SK-N-SH (cell line): ENCODE results near the gene CHD2. TPM values are rescaled to one million over a fixed set of nuclear protein-coding genes. Genes with fewer than 3 reads are reported as not detected.

Experiments used
- CTCF ChIA-PET: fragments of 300-600, 350-600 bp; formaldehyde crosslinking; extraction: SDS; loops from one replicate; lab custom pipeline; 2021; lab: Yijun Ruan, JAX
- POLR2A ChIA-PET: fragments of 350-600 bp; sonication (Branson Sonifier 250); formaldehyde crosslinking; extraction: SDS; loops from one replicate; lab custom pipeline; 2020; ENCODE audit warnings: antibody characterized with exemption, inconsistent platforms; lab: Yijun Ruan, JAX
- DNase-seq: peaks from one replicate; pipeline ENCODE4 v3.0.0; 2012
- H2AFZ ChIP-seq: fragments of 200-600 bp; sonication (generic); 2 replicates; pipeline ENCODE4 v1.8.1; 2016; ENCODE audit warnings: antibody characterized with exemption, mild to moderate bottlenecking, low read depth
- H3F3A ChIP-seq: fragments of 200-600 bp; sonication (generic); replicated peaks from 2 replicates; pipeline ENCODE3; 2016; ENCODE audit warnings: antibody characterized with exemption, mild to moderate bottlenecking; ENCODE audit not compliant: insufficient read depth
- H3K27ac ChIP-seq, 2 experiments: fragments of 200-500 bp in 1 of 2; fragments of 200-600 bp in 1 of 2; sonication (Bioruptor generic) in 1 of 2; sonication (generic), shearing (Covaris generic) in 1 of 2; 2 replicates each; pipeline versions ENCODE4 v1.5.1 to v1.6.1; 2014 to 2016; ENCODE audit warnings: low read depth in 2 of 2, inconsistent platforms in 1 of 2, low read length in 1 of 2, mild to moderate bottlenecking in 1 of 2, mixed read lengths in 1 of 2
- H3K27me3 ChIP-seq: fragments of 200-600 bp; sonication (generic), shearing (Covaris generic); 2 replicates; pipeline ENCODE4 v1.6.1; 2016; ENCODE audit warnings: mixed run types; ENCODE audit not compliant: insufficient read depth
- H3K36me3 ChIP-seq, 2 experiments: fragments of 200-500 bp in 1 of 2; fragments of 200-600 bp in 1 of 2; sonication (Bioruptor generic) in 1 of 2; sonication (generic) in 1 of 2; replicated peaks in 1 of 2; 2 replicates each; pipeline versions ENCODE3 to v1.5.1; 2014 to 2016; ENCODE audit warnings: low read length in 1 of 2, mild to moderate bottlenecking in 1 of 2; ENCODE audit not compliant: insufficient read depth in 2 of 2, control insufficient read depth in 1 of 2
- H3K4me1 ChIP-seq, 2 experiments: fragments of 200-500 bp in 1 of 2; fragments of 200-600 bp in 1 of 2; sonication (Bioruptor generic) in 1 of 2; sonication (generic), shearing (Covaris generic) in 1 of 2; 2 replicates each; pipeline versions ENCODE4 v1.5.1 to v1.6.1; 2014 to 2016; ENCODE audit warnings: low read depth in 1 of 2, low read length in 1 of 2, mixed run types in 1 of 2; ENCODE audit not compliant: insufficient read depth in 2 of 2, control insufficient read depth in 1 of 2
- H3K4me2 ChIP-seq: fragments of 200-600 bp; sonication (generic), shearing (Covaris generic); 2 replicates; pipeline ENCODE4 v1.6.1; 2017; ENCODE audit warnings: mixed run types
- H3K4me3 ChIP-seq, 2 experiments: fragments of 200-500 bp in 1 of 2; fragments of 200-600 bp in 1 of 2; sonication (Bioruptor generic) in 1 of 2; sonication (generic), shearing (Covaris generic) in 1 of 2; 2 replicates each; pipeline versions ENCODE4 v1.5.1 to v1.8.1; 2014 to 2016; ENCODE audit warnings: low read depth in 2 of 2, inconsistent platforms in 1 of 2, low read length in 1 of 2, mild to moderate bottlenecking in 1 of 2, mixed read lengths in 1 of 2, moderate library complexity in 1 of 2
- H3K79me2 ChIP-seq: fragments of 200-600 bp; sonication (generic); 2 replicates; pipeline ENCODE4 v1.8.1; 2017; ENCODE audit warnings: mild to moderate bottlenecking; ENCODE audit not compliant: insufficient read depth
- H3K9ac ChIP-seq: fragments of 200-600 bp; sonication (generic); 2 replicates; pipeline ENCODE4 v1.6.1; 2017; ENCODE audit warnings: mixed run types
- H3K9me2 ChIP-seq: fragments of 200-600 bp; sonication (generic); 2 replicates; pipeline ENCODE4 v1.6.1; 2017; ENCODE audit warnings: mixed run types
- H3K9me3 ChIP-seq: fragments of 200-600 bp; sonication (generic); 2 replicates; pipeline ENCODE4 v1.6.1; 2017; ENCODE audit warnings: mixed run types, mild to moderate bottlenecking, moderate library complexity
- H4K20me1 ChIP-seq: fragments of 200-600 bp; sonication (generic); 2 replicates; pipeline ENCODE4 v1.6.1; 2017; ENCODE audit warnings: mild to moderate bottlenecking, mixed run types; ENCODE audit not compliant: insufficient read depth
- CHD2 ChIP-seq: fragments of 150-350 bp; IDR thresholded peaks from 2 replicates; pipeline ENCODE4 v1.6.1; 2018; ENCODE audit warnings: low read length; ENCODE audit not compliant: partially characterized antibody
- EP300 ChIP-seq, 2 experiments: IDR thresholded peaks; 2 replicates each; pipeline versions ENCODE4 v1.4.0 to v1.6.1; 2012; ENCODE audit warnings: borderline replicate concordance in 1 of 2, low read depth in 1 of 2, low read length in 1 of 2
- EZH2phosphoT487 ChIP-seq: fragments of 200-600 bp; sonication (generic); IDR thresholded peaks from 2 replicates; pipeline ENCODE4 v1.6.1; 2017; ENCODE audit warnings: low read depth, mixed run types, mild to moderate bottlenecking, antibody characterized with exemption, moderate library complexity, borderline replicate concordance
- FOXJ3 ChIP-seq: sonication (generic); formaldehyde crosslinking; IDR thresholded peaks from 2 replicates; pipeline ENCODE4 v1.5.1; 2020; ENCODE audit warnings: mild to moderate bottlenecking, missing genetic modification reagents
- FOXM1 ChIP-seq: IDR thresholded peaks from 2 replicates; pipeline ENCODE4 v1.4.0; 2012; ENCODE audit warnings: low read depth, mild to moderate bottlenecking
- GATA2 ChIP-seq: sonication (generic); formaldehyde crosslinking; IDR thresholded peaks from 2 replicates; pipeline ENCODE4 v1.5.0; 2020; ENCODE audit warnings: mild to moderate bottlenecking, missing genetic modification reagents
- IRF3 ChIP-seq: fragments of 150-350 bp; IDR thresholded peaks from 2 replicates; pipeline ENCODE4 v1.6.1; 2016; ENCODE audit warnings: mild to moderate bottlenecking, low read depth, low read length
- MEF2A ChIP-seq: IDR thresholded peaks from 2 replicates; pipeline ENCODE4 v1.4.0; 2012; ENCODE audit warnings: low read depth, borderline replicate concordance
- MXI1 ChIP-seq: IDR thresholded peaks from 2 replicates; pipeline ENCODE4 v1.6.1; 2012; ENCODE audit warnings: mild to moderate bottlenecking, low read depth, low read length, improper control_type of control experiment
- NFIC ChIP-seq: IDR thresholded peaks from 2 replicates; pipeline ENCODE4 v1.4.0; 2012; ENCODE audit warnings: borderline replicate concordance
- NRF1 ChIP-seq: IDR thresholded peaks from 2 replicates; pipeline ENCODE4 v1.6.1; 2012; ENCODE audit warnings: low read depth, mild to moderate bottlenecking, low read length
- PBX3 ChIP-seq: IDR thresholded peaks from 2 replicates; pipeline ENCODE4; 2012
- REST ChIP-seq: IDR thresholded peaks from 2 replicates; pipeline ENCODE4 v1.6.1; 2012; ENCODE audit warnings: mild to moderate bottlenecking, low read depth, low read length, moderate library complexity
- SMC3 ChIP-seq: IDR thresholded peaks from 2 replicates; pipeline ENCODE4 v1.6.1; 2012; ENCODE audit warnings: low read depth, low read length, improper control_type of control experiment
- TAF1 ChIP-seq: IDR thresholded peaks from 2 replicates; pipeline ENCODE4 v1.6.1; 2012; ENCODE audit warnings: low read depth, mild to moderate bottlenecking, low read length, moderate library complexity, borderline replicate concordance
- TEAD4 ChIP-seq: IDR thresholded peaks from 2 replicates; pipeline ENCODE4 v1.4.0; 2012; ENCODE audit warnings: mild to moderate bottlenecking, borderline replicate concordance; ENCODE audit not compliant: insufficient read depth
- YY1 ChIP-seq: IDR thresholded peaks from 2 replicates; pipeline ENCODE4 v1.4.0; 2012; ENCODE audit warnings: low read depth, mild to moderate bottlenecking
- ZBTB33 ChIP-seq: IDR thresholded peaks from 2 replicates; pipeline ENCODE4 v1.4.0; 2012; ENCODE audit warnings: low read depth, borderline replicate concordance
- WGBS: methylation state at CpG from one replicate; pipeline ENCODE4 v1.1.6; 2017; ENCODE audit warnings: low lambda C conversion rate; 5-methylcytosine and 5-hydroxymethylcytosine counted together
- polyA plus RNA-seq, 3 experiments: library from polyadenylated mRNA; depleted of rRNA; stranded (reverse); fragments of >200 nt; gene quantifications; 2 replicates each; pipeline ENCODE4 v1.2.3, GENCODE V29; 2012

Gene CHD2
- polyA plus RNA-seq, 1 of the 3 experiments (the other 2 are of a cell fraction): 25.3 TPM

GRCh38 chr15:92881802-92882696 is 18.1 kb upstream of the CHD2 start (continued):
- no peak; a peak in 1 of 4 replicates for TF ChIP-seq EP300 (IDR thresholded peaks at IDR 0.05; ENCODE audit: borderline replicate concordance in 1 of 2, low read depth in 1 of 2, low read length in 1 of 2)
- no peak for TF ChIP-seq FOXJ3
- TF ChIP-seq, all 33 proteins: peak for 11

- POLR2A ChIA-PET: interaction anchor here (0.6 to 4.5 kb wide), 20 partner anchors 10 to 149 kb away, joined by 3 to 63 read pairs (median 5); partner anchors contain the start of gene CHD2
- H3K27ac ChIP-seq: peak overlapping the region; percentile 91 to 97
- no peak for TF ChIP-seq EZH2phosphoT487
- TF ChIP-seq FOXJ3: no peak
- peak; percentile 89 for TF ChIP-seq YY1
- TF ChIP-seq ZBTB33: no peak
- TF ChIP-seq TAF1: peak; percentile 96
- TF ChIP-seq CHD2: peak; percentile 81
- TF ChIP-seq PBX3: no peak
- TF ChIP-seq FOXM1: no peak
- TF ChIP-seq MXI1: 0 out of 2 replicates have a peak, but pooled peaks have one; percentile 40
- TF ChIP-seq NRF1: no peak
- no peak for TF ChIP-seq NFIC
- TF ChIP-seq REST: peak; percentile 59; the same call in 1 of the 2 replicates
- TF ChIP-seq SMC3: no peak
- no peak for TF ChIP-seq MEF2A
- no peak for TF ChIP-seq GATA2 (CRISPR knock-in tag)
- TF ChIP-seq EP300 (IDR thresholded peaks at IDR 0.05; ENCODE audit: borderline replicate concordance in 1 of 2, low read depth in 1 of 2, low read length in 1 of 2): peak in 1 of 2 experiments; percentile 48; a peak in 1 of 4 replicates
- TF ChIP-seq IRF3: no peak
- no peak for TF ChIP-seq TEAD4
These were observed 17.4 kb upstream of the CHD2 start for GRCh38 chr15:92882697-92883162.

More at GRCh38 chr15:92882697-92883162, 17.4 kb upstream of the CHD2 start:
- H3F3A ChIP-seq: no peaks in the 10 kb centered on the region
- H3K9me2 ChIP-seq: no peaks in the 10 kb centered on the region
- H3K4me2 ChIP-seq: peak overlapping the region; percentile 64; the same call in 1 of the 2 replicates
- WGBS: 2% methylated on average over 10 of the region's 67 CpGs
- peak overlapping the region; percentile 77 to 86 for H3K4me3 ChIP-seq
- CTCF ChIA-PET: interaction anchor here (0.6 to 3.4 kb wide), 9 partner anchors 14 to 238 kb away, joined by 3 to 18 read pairs (median 7); partner anchors contain the start of gene CHD2
- no peak overlapping the region for H2AFZ ChIP-seq
- H3K27me3 ChIP-seq: no peaks in the 10 kb centered on the region
- peaks cover 49% of the 10 kb centered on the region for H3K79me2 ChIP-seq
- no peaks in the 10 kb centered on the region for H3K9me3 ChIP-seq
- no peak for DNase-seq
- peak overlapping the region; percentile 99 for H3K9ac ChIP-seq
- peaks cover 28% of the 10 kb centered on the region; the same call in 1 of the 2 replicates for H4K20me1 ChIP-seq
- H3K4me1 ChIP-seq: peaks cover 20 to 22% of the 10 kb centered on the region in 2 experiments; a peak in 3 of 4 replicates
- peaks cover 25 to 37% of the 10 kb centered on the region in 2 experiments for H3K36me3 ChIP-seq
